ENCODE measurements around the gene FNDC7.

The FNDC7 gene

DNA sequence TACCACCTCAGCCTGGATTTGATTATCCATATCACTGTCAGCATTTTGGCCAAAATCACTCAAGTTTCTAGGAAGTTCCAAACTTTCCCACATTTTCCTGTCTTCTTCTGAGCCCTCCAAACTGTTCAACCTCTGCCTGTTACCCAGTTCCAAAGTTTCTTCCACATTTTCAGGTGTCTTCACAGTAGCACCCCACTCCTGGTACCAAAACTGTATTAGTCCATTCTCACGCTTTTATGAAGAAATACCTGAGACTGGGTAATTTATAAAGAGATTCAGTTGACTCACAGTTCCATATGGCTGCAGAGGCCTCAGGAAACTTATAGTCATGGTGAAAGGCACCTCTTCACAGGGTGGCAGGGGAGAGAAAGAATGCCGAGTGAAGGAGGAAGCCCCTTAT is 73.2 kb downstream of the FNDC7 start:
- no peaks in the 10 kb centered on the region for H3K27me3 ChIP-seq (ENCODE audit: control insufficient read depth, insufficient read depth, low read length)
- H3K4me3 ChIP-seq (ENCODE audit: low read length): no peak overlapping the region
- no peak overlapping the region for H3K27ac ChIP-seq (ENCODE audit: low read length)
- no peaks in the 10 kb centered on the region for H3K4me1 ChIP-seq (ENCODE audit: control insufficient read depth, low read depth, low read length)
- H3K9ac ChIP-seq (ENCODE audit: low read length): no peak overlapping the region
- H3K9me3 ChIP-seq (ENCODE audit: control insufficient read depth, low read depth, low read length): peaks cover 19% of the 10 kb centered on the region
- H3K36me3 ChIP-seq (ENCODE audit: control insufficient read depth, low read depth, low read length): peaks cover 28% of the 10 kb centered on the region

DNA sequence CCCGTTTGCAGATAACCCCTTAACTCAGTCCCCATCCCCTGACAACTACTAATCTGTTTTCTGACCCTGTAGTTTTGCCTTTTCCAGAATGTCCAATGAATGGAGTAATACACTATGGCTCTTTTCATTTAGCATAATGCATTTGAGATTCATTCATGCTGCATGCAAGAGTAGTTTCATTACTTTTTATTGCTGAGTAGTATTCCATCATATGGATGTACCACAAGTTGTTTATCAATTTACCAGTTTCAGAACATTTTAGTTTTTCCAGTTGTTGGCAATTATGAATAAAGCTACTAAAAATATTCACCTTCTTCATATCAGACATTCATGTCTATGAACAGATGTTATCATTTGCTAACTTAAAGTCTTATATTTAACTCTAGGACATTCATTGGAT is 79.1 kb downstream of the FNDC7 start:
- Histone ChIP-seq H3K4me1 (ENCODE audit: control insufficient read depth, low read depth, low read length) (no peaks in the 10 kb centered on the region), H3K9me3 (ENCODE audit: control insufficient read depth, low read depth, low read length) (peaks cover 11% of the 10 kb centered on the region), H3K27ac (ENCODE audit: low read length) (no peak overlapping the region), H3K4me3 (ENCODE audit: low read length) (no peak overlapping the region), H3K36me3 (ENCODE audit: control insufficient read depth, low read depth, low read length) (peaks cover 23% of the 10 kb centered on the region), H3K9ac (ENCODE audit: low read length) (no peak overlapping the region), H3K27me3 (ENCODE audit: control insufficient read depth, insufficient read depth, low read length) (no peaks in the 10 kb centered on the region)
